Thyroid gland (tissue), 4 donors: Measurements from ENCODE around the gene GBE1.

ENCODE experiments used
- CTCF ChIP-seq, 6 experiments: fragments of 200-600 bp in 3 of 6; fragments of 450-650 bp in 3 of 6; sonication (generic) in 3 of 6; IDR thresholded peaks; one replicate each; pipeline ENCODE4 v1.5.1; 2016 to 2019; ENCODE audit warnings: antibody characterized with exemption in 6 of 6, mild to moderate bottlenecking in 2 of 6, inconsistent platforms in 1 of 6, moderate library complexity in 1 of 6
- POLR2A ChIP-seq, 2 donors: fragments of 450-650 bp; IDR thresholded peaks; one replicate each; pipeline ENCODE4 v1.6.1; 2017; ENCODE audit warnings: antibody characterized with exemption in 2 of 2, mild to moderate bottlenecking in 2 of 2, moderate library complexity in 1 of 2

GRCh38 chr3:81581966-81582599, 179.4 kb downstream of the GBE1 start:
- TF ChIP-seq CTCF (IDR thresholded peaks at IDR 0.05) (peak in 5 of 6 experiments; percentile 16 to 56 (median 42)), POLR2A (IDR thresholded peaks at IDR 0.05) (no peak)
